Panc1 (cell line): ENCODE measurements around the gene TMEM86A. TPM values are rescaled to one million over a fixed set of nuclear protein-coding genes. Genes with fewer than 3 reads are reported as not detected.

Experiments
- ATAC-seq: fragments of 200-7000 bp; cut with Tn5 transposase; 2 replicates; pipeline ENCODE4 v1.9.1; 2020; ENCODE audit warnings: mild to moderate bottlenecking, moderate library complexity
- BruUV-seq: library from RNA; stranded (reverse); fragments of 400-500 nt; replicated peaks from 2 replicates; lab custom pipeline; 2021; lab: Mats Ljungman, UMichigan
- CTCF ChIA-PET: fragments of 300-600 bp; sonication (Branson Sonifier 250); formaldehyde crosslinking; loops from one replicate; lab custom pipeline; 2022; ENCODE audit warnings: antibody characterized with exemption; lab: Charles Lee
- POLR2A ChIA-PET: fragments of 300-600 bp; sonication (Branson Sonifier 250); formaldehyde crosslinking; loops from one replicate; lab custom pipeline; 2022; ENCODE audit warnings: antibody characterized with exemption; lab: Charles Lee
- DNase-seq: peaks from one replicate; pipeline ENCODE4 v3.0.0-alpha.2; 2010; ENCODE audit warnings: low read depth, low spot score
- H3K27ac ChIP-seq: 2 replicates; pipeline ENCODE4 v1.5.1; 2011; ENCODE audit warnings: mild to moderate bottlenecking, low read length, inconsistent platforms
- H3K27me3 ChIP-seq: fragments of 200-500 bp; sonication (Bioruptor generic); 2 replicates; pipeline ENCODE4 v1.6.0; 2014; ENCODE audit warnings: low read length, inconsistent platforms; ENCODE audit not compliant: control insufficient read depth, insufficient read depth
- H3K36me3 ChIP-seq: fragments of 200-500 bp; sonication (Bioruptor generic); 2 replicates; pipeline ENCODE4 v1.5.1; 2014; ENCODE audit warnings: inconsistent platforms, mild to moderate bottlenecking, low read length, moderate library complexity; ENCODE audit not compliant: control insufficient read depth, insufficient read depth
- H3K4me1 ChIP-seq: 2 replicates; pipeline ENCODE4 v1.5.1; 2011; ENCODE audit warnings: inconsistent platforms, mild to moderate bottlenecking, low read length, moderate library complexity; ENCODE audit not compliant: control insufficient read depth, insufficient read depth
- H3K4me3 ChIP-seq, 2 experiments: 2 replicates each; pipeline ENCODE4 v1.5.1; 2011 to 2012; ENCODE audit warnings: low read depth in 2 of 2, low read length in 2 of 2, mild to moderate bottlenecking in 2 of 2, inconsistent platforms in 1 of 2, moderate library complexity in 1 of 2
- H3K9me3 ChIP-seq: fragments of 200-500 bp; sonication (Bioruptor generic); 2 replicates; pipeline ENCODE4 v1.5.1; 2014; ENCODE audit warnings: low read depth, mild to moderate bottlenecking, inconsistent platforms, low read length, moderate library complexity; ENCODE audit not compliant: control insufficient read depth, insufficient read depth
- CTCF ChIP-seq: fragments of 450-650 bp; IDR thresholded peaks from 2 replicates; pipeline ENCODE4 v1.5.1; 2017; ENCODE audit warnings: mild to moderate bottlenecking
- POLR2AphosphoS5 ChIP-seq: IDR thresholded peaks from 2 replicates; pipeline ENCODE4 v1.6.1; 2012; ENCODE audit warnings: mild to moderate bottlenecking, low read depth, low read length, moderate library complexity
- REST ChIP-seq, 2 experiments: IDR thresholded peaks; 2 replicates each; pipeline ENCODE4 v1.6.1; 2011 to 2012; ENCODE audit warnings: low read depth in 2 of 2, control low read depth in 1 of 2, low read length in 1 of 2, mild to moderate bottlenecking in 1 of 2, moderate library complexity in 1 of 2; ENCODE audit not compliant: insufficient read depth in 1 of 2
- SIN3A ChIP-seq: IDR thresholded peaks from 2 replicates; pipeline ENCODE4 v1.6.1; 2012; ENCODE audit warnings: low read depth, mild to moderate bottlenecking, low read length, moderate library complexity, borderline replicate concordance; ENCODE audit not compliant: insufficient read depth
- TCF7L2 ChIP-seq: IDR thresholded peaks from 2 replicates; pipeline ENCODE4 v1.6.1; 2011; ENCODE audit warnings: mild to moderate bottlenecking, low read depth, low read length, inconsistent platforms
- in situ Hi-C: cut with HindIII; loops from 2 replicates; pipeline ENCODE4 v1.10.0; 2016; ENCODE audit warnings: low sequenced_read_pairs, low pct_unique_long_range_greater_than_20kb
- intact Hi-C: fragments of 100-400 bp; cut with micrococcal nuclease; formaldehyde crosslinking; loops from one replicate; pipeline ENCODE4 v1.10.0; 2022; ENCODE audit not compliant: unreplicated experiment
- total RNA-seq: library from RNA; stranded (reverse); gene quantifications from one replicate; pipeline ENCODE4 v1.2.1, GENCODE V29; 2021; ENCODE audit not compliant: unreplicated experiment

Gene TMEM86A
- total RNA-seq, 1 experiment from 2014 or later, result 0.31 TPM

GRCh38 chr11:18668131-18668530 lies 30.4 kb upstream of the TMEM86A start:
- ChIA-PET CTCF (no interaction called here), POLR2A (no interaction called here)
- Histone ChIP-seq H3K9me3 (no peaks in the 10 kb centered on the region), H3K27ac (no peak overlapping the region), H3K4me3 (no peak overlapping the region), H3K36me3 (no peaks in the 10 kb centered on the region), H3K27me3 (no peaks in the 10 kb centered on the region), H3K4me1 (no peaks in the 10 kb centered on the region)
- DNase-seq (no peak), ATAC-seq (no peak)
- in situ Hi-C loops, result no loop called here
- TF ChIP-seq TCF7L2 (no peak), POLR2AphosphoS5 (no peak), REST (IDR thresholded peaks at IDR 0.05; ENCODE audit: insufficient read depth in 1 of 2, low read depth in 2 of 2, low read length in 1 of 2) (no peak), CTCF (no peak), SIN3A (no peak)
- BruUV-seq, result no TSS peak
- intact Hi-C loops, result no loop called here

- no peak overlapping the region for H3K4me3 ChIP-seq
- intact Hi-C loops, result no loop called here
- no peak for ATAC-seq
- TF ChIP-seq CTCF (no peak), POLR2AphosphoS5 (no peak), SIN3A (no peak), REST (IDR thresholded peaks at IDR 0.05; ENCODE audit: insufficient read depth in 1 of 2, low read depth in 2 of 2, low read length in 1 of 2) (no peak), TCF7L2 (no peak)
- BruUV-seq, result no TSS peak
- ChIA-PET POLR2A (no interaction called here), CTCF (no interaction called here)
- DNase-seq, result no peak
- H3K9me3 ChIP-seq, result no peaks in the 10 kb centered on the region
- no peak overlapping the region for H3K27ac ChIP-seq
- no peaks in the 10 kb centered on the region for H3K27me3 ChIP-seq
- H3K4me1 ChIP-seq, result no peaks in the 10 kb centered on the region
- in situ Hi-C loops, result no loop called here
- H3K36me3 ChIP-seq, result no peaks in the 10 kb centered on the region
These were observed 29.4 kb upstream of the TMEM86A start for GRCh38 chr11:18669219-18669596.
